ENCODE results near the gene ZBTB42.

The ZBTB42 gene

DNA sequence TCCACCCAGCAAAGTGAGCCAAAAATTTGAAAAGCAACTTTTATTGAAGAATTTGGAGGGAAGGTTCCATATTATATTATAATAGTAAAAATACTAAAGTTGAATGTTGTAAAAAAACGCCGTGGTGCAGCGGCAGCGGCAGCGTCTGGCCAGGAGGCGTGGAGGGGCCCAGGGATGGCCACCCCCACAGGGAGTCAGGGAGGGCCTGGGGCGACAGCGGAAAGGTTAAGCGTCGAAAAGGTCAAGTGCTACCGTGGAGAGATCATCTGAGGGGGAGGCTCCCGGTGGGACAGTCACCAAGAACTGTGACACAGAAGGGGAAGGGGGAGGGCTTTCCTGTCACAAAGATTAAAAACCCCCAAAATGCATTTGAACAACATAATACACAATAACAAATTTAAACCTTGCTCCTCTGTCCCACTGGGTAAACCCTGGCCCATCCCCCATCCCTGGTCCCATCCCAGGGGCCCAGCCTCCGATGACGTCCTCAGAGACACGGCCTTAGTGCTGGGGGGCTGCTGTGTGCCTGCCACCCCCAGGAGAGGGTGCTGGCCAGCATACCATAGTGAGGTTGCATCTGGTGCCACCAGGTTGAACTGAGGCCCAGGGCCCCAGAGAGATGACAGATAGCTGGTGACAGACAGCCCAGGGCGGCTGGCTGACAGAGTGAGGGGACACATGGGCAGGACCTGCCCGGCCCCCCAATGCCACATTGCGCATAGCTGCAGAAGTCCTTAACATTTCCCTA lies 31.4 kb upstream of the ZBTB42 start:
- DNase-seq (ENCODE audit: low spot score) (no peak), FAIRE-seq (no peak)

DNA sequence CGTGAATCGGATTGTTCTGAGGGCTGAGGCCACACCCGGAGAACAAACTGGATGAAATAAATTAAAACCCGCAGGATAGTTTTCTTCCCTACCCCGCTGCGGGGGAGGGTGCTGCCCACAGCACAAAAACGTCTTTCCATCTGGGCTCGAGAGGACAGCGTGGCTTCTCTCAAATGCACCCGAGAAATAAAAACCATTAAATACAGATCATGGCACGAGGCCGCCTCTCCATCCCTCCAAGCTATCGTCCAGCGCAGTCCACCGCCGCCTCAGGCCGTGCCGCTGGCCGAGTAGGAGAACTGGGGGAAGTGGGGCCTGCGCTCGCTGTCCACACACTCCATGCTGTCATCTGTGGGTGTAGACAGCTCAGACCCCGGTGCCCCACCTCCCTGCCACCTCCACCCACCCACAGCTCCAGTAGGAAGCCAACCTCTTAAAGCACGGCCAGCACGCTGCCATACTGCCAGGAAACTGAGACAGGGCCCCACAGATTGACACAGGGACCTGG lies 30.8 kb upstream of the ZBTB42 start:
- FAIRE-seq (no peak), DNase-seq (ENCODE audit: low spot score) (no peak)

DNA sequence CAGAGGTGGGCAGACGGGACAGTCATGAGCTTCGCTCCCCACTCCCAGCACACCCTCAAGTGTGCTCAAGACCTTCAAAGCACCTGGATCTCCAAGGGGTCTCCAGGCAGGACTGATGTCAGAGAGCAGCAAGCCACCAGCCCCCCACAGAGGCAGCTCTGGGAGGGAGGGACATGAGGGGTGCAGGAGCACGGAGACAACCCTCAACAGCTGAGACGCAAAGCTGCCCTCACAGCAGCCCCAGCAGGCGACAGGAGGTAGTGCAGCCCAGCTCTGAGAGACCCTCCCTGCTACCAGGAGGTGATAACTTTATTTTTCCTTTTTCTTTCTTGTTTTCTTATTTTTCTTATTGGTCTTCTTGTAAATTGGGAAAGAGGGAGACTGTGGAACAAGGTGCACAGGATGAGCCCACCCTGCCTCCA lies 30.0 kb upstream of the ZBTB42 start:
- no peak for FAIRE-seq
- DNase-seq (ENCODE audit: low spot score) = no peak

DNA sequence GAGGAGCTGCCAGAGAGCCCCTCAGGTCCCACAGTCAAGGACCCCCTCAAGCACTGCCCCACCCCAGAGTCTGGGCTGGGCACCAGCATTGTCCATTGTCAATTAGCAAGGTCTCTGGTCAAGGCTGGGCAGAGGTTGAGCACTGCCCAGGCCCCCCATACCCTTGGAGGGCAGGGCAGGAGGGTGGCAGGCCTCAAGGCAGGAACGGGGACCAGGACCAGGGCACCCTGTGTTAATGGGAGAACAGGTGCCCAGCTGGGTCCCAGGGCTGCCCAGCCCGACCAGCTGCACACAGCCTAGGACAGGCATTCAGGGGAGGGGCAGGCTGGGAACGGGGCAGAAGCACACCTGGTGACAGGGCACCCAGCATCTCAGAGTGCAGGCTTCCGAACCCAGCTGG lies 29.5 kb upstream of the ZBTB42 start:
- FAIRE-seq (no peak), DNase-seq (ENCODE audit: low spot score) (no peak)

DNA sequence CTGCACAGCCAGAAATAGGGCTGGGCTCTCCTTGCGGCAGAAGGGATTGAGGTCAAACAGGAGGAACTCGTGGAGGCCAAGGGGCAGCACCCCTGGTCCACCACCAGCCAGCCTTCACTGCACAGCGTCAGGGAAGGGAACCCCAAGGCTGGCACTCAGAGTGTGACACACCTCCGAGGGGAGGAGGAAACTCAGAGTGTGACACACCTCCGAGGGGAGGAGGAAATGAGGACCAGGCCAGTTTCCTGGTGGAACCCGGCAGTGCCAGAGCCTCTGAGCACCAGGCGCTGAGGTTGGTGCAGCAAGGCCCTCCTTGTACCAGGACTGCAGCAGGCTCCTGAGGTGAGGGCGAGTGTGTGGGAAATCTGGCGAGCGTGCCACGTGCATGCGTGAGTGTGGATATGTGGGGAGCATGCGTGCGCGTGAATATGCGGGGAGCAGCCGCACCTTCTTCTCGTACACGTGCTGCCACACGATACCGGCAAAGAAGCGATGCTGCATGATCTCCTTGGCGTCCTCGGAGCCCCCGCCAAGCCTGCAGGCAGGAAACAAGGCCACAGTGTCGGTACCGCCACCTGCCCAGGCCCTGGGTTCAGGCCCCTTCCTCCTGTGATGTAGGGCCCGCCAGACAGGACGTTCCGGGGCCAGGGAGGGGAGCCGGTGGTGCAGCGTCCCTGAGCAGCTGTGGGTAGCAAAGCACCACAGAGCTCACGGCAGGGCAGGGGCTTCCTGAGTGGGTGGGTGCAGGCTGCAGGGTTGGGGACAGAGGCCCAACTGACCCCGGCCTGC lies 28.8 kb upstream of the ZBTB42 start:
- no peak for DNase-seq (ENCODE audit: low spot score)
- FAIRE-seq = no peak

DNA sequence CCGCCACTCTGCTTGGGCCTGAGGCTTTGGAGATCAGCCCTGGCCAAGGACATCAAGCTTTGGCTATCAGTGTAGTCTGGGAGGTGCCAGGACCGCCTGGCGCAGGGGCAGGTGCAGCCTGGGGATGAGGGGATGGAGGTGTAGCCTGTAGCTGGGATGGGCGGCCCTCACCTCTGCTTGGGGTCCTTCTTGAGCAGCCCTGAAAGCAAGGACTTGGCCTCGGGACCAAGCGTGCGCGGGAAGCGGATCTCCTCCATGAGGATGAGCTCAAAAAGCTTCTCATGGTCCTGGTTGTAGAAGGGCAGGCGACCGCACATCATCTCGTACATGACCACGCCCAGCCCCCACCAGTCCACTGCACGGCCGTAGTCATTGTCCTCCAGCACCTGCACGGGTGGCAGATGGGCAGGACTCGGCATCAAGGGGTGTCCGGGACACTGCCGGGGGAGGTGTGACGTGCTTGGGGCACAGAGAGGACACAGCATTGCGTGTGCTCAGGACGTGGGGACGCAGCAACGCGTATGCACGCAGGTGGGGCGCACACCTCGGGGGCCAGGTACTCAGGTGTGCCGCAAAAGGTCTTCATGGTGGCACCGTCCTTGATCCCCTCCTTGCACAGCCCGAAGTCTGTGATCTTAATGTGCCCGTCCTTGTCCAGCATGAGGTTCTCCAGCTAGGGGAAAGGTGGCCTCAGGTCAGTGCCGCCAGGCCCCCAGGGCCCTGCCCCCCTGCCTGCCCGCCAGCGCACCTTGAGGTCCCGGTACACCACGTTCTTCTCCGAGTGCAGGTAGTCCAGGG lies 28.0 kb upstream of the ZBTB42 start:
- DNase-seq (ENCODE audit: low spot score) (no peak), FAIRE-seq (no peak)

DNA sequence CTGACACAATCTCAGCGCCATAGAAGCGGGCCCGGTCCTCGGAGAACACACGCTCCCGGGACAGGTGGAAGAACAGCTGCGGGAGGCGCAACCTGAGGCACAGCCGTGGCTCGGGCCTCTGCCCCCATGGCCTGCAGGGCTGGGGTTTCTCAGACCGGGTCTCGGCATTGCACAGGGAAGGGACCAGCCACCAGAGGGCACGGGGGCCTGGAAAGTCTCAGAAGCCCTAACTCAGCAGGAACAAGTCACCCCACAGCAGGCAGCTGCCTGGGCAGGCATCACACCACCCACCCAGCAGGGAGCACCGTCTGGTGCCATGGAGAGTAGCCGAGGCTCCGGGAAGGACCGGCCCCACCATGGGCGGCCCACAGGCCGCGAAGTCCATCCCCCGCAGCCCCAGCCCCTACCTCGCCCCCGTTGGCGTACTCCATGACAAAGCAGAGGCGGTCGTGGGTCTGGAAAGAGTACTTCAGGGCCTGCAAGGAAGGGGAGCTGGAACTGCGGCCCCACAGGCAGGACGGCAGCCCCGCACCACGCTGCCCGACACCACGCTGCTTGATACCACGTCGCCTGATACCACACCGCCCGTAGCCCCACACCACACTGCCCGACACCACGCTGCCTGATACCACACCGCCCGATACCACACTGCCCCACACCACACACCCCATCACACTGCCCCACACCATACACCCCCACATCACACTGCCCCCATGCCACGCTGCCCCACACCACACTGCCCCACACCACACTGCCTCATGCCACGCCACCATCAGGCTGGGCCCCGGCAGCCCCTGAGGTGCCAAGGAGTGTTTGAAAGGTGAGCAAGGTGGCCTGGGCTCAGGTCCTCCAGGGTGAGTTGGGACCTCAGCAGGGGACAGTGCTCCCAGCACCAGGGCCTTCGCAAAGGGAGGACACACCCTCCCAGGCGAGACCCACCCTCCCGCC lies 27.1 kb upstream of the ZBTB42 start:
- DNase-seq (ENCODE audit: low spot score) (no peak), FAIRE-seq (no peak)

DNA sequence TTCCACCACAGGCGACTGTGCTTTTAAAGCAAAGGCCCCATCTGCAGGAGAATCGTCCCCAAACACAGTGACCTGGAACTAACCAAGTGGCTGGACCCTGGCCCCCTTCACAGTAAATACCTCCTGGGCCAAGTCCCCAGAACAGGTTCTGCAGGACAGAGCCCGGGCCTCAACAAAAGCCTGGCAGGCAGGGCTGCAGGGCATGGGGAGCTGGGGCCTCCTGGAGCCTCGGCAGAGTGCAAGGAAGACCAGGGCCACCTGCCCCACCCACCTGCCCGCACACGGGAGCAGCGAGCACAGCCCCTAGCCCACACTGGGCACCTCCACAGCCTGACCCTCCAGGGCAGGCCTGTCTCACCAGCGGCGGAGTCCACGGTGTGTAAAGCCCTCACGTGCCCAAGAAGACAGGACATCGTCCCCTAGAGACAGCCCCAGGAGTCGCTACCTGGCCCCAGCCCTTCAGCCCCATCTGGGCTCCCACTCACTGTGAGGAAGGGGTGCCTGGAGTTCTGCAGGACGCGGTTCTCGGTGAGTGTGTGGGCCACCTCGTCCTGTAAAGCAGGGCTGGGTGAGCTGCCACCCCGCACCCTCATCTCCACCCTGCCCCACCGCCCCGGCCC lies 26.3 kb upstream of the ZBTB42 start:
- FAIRE-seq = no peak

DNA sequence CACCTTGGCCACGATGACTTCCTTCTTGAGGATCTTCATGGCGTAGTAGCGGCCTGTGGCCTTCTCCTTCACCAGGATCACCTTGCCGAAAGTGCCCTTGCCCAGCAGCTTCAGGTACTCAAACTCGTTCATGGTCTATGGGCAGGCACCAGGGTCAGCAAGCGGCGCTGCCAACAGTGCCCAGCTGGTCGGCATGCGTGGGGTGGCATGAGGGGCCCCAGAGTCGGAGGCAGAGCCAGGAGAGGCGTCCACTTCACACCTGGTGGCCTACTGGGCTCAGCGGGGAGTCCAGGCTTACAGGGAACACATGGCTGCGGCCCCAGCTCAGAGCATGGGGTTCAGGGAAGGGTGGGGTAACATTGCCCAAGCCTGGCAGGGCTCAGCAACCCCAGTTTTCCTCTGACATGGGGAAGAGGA lies 25.8 kb upstream of the ZBTB42 start:
- FAIRE-seq (no peak), DNase-seq (ENCODE audit: low spot score) (no peak)

More for the DNA sequence above, 26.3 kb upstream of the ZBTB42 start:
- DNase-seq (ENCODE audit: low spot score) = no peak

DNA sequence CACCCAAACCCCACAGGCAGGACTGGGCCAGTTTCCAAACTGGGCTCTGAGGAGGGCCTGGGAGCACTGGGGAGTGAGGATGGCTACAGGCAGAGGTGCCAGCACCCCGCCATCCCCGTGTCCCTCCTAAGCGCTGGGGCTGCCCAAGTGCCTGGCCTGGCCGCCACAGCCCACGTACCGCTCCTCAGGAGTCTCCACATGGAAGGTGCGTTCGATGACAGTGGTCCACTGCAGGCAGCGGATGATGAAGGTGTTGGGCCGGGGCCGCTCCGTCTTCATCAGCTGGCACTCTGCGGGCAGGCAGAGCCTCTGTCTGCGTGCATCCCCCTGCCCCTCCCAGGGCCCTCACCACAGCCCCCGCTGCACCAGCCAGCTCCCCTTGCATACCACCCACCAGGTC lies 24.4 kb upstream of the ZBTB42 start:
- DNase-seq (ENCODE audit: low spot score) (no peak), FAIRE-seq (no peak)

DNA sequence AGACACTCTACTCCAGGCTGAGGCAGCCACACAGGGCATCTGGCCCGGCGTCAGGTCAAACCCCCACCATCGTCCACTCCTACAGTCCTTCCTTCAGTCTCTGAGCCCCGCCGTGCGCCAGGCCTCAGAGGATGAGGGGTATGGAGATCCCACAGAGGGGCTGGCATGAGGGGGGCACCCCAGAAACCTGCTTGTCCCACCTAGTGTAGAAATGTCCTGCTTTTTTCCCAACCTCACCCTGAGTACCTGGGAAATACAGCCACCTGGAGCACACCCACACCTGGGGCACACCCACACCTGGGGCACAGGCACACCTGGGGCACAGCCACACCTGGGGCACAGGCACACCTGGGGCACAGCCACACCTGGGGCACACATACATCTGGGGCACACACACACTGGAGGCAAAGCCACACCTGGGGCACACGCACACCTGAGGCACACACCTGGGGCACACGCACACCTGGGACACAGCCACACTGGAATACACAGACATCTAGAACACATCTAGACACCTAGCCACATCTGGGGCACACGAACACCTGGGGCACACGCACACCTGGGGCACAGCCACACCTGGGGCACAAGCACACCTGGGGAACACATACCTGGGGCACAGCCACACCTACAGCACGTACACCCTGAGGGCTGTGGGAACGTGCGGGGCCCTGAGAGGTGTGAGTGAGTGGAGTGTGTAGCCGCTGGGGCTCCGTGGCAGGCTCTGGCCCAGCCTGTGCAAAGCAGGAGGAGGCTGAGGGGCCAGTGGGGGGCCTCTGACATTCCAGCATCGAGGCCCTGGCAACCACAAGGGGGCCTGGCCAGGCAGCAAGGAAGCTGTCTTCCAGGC lies 23.7 kb upstream of the ZBTB42 start:
- FAIRE-seq = no peak
- DNase-seq (ENCODE audit: low spot score) = no peak

DNA sequence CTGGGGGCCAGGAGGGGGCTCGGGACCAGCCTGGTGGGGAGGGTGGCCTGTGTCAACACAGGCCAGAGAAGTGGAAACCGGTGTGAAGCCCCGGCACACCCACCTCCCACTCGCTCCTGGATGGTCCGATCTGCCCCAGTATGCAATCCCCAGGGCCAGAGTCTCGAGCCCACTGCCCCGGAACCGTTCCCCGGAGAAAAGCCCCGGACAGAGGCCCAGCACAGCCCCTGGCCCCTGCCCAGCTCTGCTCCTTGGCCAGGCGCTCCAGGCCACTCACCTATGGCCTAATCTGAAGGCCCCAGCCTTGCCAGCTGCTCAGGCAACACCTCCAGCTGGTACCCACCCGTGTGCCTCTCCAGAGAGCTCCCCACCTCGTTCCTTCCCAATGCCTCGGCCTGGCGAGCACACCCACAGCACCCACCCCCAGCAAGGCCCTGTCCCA lies 23.1 kb upstream of the ZBTB42 start:
- no peak for FAIRE-seq

DNA sequence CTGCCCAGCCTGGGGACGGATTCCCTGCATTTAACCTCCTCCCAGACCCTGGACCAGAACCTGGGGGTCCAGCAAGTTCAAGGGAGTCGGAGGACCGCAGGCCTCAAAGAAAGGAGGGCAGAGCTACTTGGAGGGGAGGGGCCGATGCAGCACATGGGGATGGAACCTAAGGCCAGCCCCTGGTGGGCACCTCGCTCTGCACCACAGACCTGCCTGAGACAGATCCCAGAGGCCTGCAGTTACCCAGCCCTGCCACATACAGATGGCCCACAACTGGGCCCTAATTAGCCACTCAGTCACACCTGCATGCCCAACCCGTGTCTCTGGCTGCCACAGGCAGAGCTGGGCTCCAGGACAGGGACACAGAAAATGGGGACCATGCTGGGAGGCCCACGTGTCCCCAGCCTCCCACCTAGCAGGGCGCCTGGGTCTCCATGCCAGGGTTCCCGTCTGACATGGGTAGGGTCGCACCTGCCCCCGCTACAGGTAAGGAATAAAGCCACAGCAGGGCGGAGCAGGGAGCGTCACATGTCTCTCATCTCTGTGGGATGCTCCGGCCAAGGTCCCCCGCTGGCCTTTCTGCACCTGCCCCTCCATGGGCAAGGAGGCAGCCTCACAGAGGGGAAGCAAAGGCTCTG lies 22.1 kb upstream of the ZBTB42 start:
- no peak for DNase-seq (ENCODE audit: low spot score)
- no peak for FAIRE-seq

More for the DNA sequence above, 23.1 kb upstream of the ZBTB42 start:
- no peak for DNase-seq (ENCODE audit: low spot score)

DNA sequence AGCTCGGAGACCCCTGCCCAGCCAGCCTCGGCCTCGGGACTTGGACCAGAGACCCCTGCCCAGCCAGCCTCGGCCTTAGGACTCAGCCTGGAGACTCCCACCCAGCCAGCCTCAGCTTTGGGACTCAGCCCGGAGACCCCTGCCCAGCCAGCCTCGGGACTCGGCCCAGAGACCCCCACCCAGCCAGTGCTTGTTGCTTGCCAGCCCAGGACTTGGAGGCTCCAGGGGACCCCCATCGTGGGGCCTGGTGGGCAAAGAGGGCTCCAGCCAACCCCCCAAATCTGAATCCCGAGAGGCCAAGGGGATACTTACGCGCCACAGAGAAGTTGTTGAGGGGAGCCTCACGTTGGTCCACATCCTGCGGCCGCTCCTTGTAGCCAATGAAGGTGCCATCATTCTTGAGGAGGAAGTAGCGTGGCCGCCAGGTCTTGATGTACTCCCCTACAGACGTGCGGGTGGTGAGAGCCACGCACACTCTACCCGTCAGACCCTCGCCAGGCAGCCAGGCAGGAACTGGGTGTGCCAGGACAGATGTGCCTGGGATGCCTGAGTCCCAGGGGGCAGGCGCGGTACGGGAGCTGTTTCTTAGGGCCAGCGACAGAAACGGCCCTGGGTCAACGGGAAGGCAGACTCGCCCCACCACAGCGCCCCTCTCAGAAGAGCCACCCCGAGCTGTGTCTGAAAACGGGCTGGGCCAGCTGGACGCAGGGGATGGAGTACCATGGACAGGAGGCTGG lies 21.0 kb upstream of the ZBTB42 start:
- DNase-seq (ENCODE audit: low spot score) (no peak), FAIRE-seq (no peak)

DNA sequence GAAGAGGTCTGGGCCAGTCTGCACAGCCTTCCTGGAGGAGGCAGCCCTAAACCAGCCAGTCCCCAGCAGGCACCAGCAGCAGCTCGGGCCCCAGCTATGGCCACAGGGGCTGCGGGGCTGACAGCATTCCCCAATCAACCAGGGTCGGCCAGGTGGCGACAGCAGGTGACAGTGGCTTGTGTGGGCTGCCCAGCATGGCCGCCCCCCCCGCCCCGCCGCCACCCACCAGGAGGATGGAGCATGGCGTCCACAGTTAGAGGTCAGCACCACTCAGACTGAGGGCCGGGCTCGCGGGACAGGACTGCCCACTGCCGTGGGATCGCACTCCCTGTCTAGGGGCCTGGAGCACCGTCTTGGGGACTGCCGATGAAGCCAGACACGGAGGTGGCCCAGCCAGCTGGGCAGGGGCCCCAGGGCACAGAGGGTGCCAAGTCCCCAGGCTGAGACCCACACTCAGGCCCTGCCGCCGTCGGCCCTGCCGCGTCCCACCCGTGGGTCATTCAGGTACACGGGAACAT lies 20.3 kb upstream of the ZBTB42 start:
- no peak for FAIRE-seq

DNA sequence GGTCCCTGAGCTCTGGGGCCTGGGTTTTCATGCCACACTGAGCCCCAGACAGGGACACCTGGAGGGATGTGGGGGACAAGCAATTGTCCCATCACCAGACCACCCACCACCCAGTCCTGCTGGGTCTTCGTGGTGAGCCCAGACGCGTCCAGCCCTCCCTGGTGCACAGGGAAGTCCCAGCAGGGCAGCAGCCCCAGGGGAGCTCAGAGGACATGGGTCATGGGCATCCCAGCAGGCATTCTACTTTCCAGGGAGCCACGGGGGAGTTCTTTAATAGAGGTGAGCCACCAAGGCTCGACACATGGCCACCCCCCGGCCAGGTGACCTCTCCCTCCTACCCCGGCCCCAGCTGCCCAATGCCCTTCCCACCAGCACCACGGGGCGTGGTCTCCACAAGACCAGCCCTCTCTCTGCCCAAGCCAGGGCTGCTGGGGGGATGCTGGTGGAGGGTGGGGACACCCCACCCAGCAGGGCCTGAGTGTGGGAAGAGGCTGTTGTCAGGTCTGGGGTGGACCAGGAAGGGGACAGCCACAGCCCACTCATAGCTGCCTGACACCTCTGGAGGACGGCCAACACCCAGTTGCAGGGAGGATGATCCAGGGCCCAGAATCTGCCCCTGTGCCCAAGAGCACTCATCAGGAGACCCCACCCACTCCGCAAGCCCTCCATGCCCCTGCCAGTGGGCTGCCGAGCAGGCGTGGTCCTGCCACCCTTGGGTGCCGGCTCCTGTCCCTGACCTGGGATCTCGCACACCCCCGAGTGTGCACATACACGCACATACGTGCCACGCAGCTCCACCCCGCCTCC lies 19.4 kb upstream of the ZBTB42 start:
- DNase-seq (ENCODE audit: low spot score) = no peak

More for the DNA sequence above, 20.3 kb upstream of the ZBTB42 start:
- no peak for DNase-seq (ENCODE audit: low spot score)

More for the DNA sequence above, 19.4 kb upstream of the ZBTB42 start:
- FAIRE-seq = no peak

Measured in RCC 7860 (cell line).